GM19397 (cell line): ENCODE results near the gene RSPH3.
"Not testable (repeated sequence)": the region's sequence is repeated elsewhere in the genome, so short reads cannot be mapped to it uniquely, and the experiment has no call there.

Experiments used
- ATAC-seq: cut with Tn5 transposase; IDR thresholded peaks from one replicate; pipeline ENCODE4 v1.9.1; 2021; ENCODE audit warnings: mild to moderate bottlenecking, moderate library complexity; ENCODE audit not compliant: unreplicated experiment

Gene RSPH3

DNA sequence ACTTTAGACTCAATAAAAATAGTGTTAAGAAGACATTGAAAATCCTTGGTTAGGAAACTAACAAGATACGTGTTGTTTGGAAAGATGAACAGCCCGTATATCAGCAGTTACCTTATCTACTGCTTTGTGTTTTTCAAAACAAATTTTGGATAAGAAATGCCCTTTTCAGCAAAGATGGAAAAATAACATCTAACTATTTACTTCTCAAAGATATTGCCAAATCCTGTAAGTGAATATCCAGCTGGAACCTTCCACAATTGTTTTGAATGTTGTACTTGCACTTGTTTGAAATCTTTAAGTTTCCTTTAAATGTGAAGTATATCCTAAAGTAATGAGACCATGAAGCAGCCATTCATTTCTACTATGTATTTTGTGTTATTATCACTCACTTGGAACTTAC, 30.2 kb upstream of the RSPH3 start:
- ATAC-seq, result no peak

DNA sequence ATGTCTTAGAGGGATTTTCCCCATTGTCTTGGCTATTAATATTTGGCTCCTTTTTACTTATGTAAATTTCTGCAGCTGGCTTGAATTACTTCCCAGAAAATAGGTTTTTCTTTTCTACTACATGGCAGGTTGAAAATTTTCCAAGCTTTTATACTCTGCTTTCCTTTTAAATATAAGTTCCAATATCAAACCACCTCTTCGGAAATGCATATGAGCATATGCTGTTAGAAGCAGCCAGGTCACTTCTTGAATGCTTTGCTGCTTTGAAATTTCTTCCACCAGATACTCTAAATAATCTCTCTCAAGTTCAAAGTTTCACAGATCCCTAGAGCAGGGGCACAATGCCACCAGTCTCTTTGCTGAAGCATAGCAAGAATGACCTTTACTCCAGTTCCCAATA, 25.2 kb upstream of the RSPH3 start:
- not testable (repeated sequence) for ATAC-seq

DNA sequence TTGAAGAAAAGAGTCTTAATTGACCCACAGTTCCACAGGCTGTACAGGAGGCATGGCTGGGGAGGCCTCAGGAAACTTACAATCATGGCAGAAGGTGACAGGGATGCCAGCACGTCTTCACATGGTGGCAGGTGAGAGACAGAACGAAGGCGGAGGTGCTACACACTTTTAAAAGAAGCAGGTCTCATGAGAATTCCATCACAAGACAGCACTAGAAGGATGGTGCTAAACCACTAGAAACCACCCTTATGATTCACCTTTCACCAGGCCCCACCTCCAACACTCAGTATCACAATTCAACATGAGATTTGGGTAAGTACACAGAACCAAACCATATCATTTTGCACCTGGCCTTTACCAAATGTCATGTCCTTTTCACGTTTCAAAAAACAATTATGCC, 23.9 kb upstream of the RSPH3 start:
- ATAC-seq, result no peak

DNA sequence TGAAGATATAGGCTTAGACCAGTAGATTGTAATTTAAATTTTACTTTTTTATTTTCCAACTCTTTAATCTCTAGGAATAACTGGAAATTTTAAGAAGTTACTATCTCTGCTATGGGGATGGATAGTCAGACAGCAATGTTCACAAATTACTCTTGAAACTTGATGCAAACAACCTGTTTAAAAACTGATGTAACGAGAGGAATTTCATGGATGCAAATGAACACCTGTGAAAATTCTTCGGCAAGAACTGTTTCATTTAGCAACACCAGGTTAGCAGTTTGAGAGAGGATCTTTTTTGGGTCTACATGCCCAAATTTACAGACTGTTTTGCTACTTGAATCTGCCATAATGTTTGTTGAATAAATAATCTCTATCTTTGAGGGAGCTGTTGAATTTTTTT, 20.0 kb upstream of the RSPH3 start:
- no peak for ATAC-seq

DNA sequence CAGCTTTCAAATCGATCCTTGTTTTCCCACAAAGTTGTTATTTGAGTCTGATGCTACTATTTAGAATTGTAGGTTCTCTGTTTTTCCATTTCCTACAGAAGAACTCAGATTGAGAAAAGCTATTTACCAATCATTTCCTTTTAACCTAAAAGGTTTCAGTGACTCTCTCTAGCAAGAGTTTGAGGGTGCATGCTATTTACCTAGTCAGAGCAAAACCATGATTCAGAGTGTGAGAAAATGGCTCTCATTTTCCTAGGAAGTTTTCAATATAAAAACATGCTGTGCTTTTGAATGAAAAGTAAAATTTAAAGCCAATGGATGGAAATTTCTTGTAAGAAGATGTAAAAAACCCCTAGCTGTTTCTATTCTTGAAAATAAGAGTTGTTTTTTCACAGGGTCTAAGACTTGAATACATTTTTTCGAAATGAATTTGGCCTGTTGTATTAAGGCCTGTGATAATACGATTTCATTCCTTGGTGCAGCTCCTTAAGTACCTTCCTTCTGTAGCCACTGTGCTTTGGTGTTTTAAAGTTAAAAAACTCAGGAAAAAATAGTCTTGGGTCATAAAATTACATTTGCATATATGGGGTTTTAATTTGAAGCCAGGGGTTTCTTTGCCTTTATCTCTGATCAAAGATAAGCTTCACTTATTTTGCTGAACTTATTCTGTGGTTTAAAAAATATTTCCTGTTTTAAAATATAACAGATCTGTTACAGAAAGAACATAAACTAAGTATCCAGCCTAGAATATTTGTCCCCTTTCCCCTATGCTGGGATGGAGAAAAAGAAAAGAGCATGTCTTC, 18.0 kb upstream of the RSPH3 start:
- ATAC-seq, result no peak

DNA sequence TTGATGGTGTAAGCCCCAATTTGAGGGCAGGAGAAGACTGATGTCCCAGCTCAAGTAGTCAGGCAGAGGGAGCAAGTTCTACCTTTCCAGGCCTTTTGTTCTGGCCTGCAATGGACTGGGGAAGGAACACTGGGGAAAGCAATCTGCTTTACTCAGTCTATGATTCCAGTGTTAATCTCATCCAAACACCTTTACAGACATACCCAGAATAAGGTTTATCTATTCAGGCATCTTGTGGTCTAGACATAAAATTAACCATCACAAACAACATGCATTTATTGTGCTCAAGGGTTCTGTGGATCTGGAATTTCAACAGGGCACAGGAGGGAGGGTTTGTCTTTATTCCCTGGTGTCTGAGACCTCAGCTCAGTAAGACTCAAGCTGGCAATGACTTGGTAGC, 14.4 kb upstream of the RSPH3 start:
- no peak for ATAC-seq

DNA sequence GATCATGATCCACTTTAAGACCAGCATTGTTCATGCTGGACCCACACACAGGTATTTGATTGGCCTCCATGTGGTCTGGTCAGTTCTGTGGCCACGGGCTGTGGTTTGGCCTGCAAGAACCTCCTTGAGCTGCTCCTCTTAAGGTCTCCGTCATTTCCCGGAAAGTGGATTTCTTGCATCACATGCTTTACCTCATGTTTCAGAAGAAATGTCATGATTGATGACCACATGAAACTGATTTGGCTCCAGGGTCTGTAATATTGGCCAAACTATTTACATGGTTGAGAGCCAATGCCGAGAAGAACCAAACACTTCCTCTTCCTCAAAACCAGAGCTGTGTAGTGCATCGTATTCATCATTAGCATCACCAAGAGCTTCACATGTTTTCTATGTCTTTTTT, 13.2 kb upstream of the RSPH3 start:
- no peak for ATAC-seq

DNA sequence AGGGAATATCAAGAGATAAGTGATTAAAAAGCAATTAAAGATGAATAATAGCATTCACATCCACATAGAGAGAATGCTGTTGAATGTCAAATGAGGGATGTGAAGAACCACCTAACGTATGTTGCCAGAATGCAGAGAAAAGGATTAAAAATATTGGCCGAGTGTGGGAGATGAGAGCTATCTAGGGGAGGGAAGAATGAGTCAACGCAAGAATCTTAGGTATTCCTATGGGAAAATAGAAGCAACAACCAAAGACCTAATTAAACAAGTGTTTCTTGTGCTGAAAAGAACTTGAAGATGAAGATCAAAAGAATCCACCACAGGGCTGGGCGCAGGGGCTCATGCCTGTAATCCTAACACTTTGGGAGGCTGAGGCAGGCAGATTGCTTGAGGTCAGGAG, 12.2 kb upstream of the RSPH3 start:
- ATAC-seq, result no peak

DNA sequence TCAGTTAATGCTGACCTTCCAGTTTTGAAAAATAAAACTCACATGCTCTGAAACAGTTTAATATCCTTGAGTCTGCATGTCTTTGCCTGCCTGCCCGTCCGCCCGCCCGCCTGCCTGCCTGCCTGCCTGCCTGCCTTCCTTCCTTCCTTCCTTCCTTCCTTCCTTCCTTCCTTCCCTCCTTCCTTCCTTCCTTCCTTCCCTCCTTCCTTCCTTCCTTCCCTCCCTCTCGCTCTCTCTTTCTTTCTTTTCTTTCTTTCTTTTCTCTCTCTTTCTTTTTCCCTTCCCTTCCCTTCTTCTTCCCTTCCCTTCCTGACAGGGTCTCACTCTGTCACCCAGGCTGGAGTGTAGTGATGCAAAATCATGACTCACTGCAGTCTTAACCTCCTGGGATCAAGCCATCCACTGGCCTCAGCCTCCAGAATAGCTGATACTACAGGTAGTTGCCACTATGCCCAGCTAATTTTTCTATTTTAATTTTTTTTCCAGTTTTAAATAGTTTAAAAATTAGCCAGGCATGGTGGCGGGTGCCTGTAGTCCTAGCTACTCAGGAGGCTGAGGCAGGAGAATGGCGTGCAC, 10.1 kb upstream of the RSPH3 start:
- not testable (repeated sequence) for ATAC-seq

DNA sequence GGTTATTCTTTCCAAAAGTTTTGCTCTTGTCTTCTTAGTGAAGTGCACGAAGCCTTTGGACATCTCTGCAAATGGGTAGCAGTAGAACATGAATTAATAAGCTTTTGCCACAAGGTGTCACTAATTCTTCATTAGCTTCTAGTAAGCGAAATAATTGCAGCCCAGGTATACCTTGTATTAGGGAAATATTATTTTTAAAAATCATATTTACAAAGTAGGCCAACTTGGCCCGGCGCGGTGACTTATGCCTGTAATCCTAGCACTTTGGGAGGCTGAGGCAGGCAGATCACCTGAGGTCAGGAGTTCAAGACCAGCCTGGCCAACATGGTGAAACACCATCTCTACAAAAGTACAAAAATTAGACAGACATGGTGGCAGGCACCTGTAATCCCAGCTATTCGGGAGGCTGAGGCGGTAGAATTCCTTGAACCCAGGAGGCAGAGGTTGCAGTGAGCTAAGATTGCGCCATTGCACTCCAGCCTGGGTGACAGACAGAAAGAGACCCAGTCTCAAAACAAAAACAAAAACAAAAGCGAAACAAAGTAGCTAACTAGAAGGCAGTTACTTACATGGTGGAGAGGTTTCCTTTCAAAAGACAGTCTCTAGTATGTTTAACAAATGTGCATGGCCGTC, 8.8 kb upstream of the RSPH3 start:
- ATAC-seq, result no peak

DNA sequence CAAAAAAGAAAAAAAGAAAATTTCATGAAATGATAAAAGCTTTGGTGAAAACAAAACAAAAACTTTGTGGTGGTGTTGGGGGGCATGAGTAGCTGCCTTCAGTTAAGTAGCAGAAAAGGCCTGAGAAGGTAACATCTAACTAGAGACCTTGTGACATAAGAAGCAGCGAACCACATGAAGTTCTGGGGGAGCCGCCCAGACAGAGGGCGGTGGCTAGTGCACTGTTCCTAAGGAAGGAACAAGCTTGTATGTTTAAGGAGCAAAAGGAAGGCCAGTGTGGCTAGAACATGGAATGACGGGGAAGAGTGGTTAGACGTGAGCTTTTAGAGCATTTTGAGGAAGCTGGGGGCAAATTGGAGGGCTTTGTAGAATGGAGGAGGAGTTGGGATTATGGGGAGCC, 7.5 kb upstream of the RSPH3 start:
- no peak for ATAC-seq

DNA sequence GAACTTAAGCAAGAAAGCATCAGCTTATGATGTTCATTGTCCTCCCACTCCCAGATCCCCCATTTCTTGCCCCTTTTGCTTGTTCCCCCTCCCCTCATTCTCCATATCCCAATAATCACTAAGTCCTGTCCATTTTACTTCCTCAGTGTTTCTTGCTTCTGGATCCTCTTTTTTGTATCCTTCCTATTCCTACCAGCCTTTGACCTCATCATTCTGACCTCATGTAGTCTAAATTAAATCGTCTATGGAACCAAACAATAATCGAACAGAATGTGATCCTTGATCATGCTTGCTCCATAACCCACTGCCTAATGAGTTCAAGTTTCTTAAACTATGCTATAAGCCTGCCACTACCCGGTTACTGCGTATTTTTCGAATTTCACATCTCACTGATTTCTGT, 5.4 kb upstream of the RSPH3 start:
- ATAC-seq, result no peak

DNA sequence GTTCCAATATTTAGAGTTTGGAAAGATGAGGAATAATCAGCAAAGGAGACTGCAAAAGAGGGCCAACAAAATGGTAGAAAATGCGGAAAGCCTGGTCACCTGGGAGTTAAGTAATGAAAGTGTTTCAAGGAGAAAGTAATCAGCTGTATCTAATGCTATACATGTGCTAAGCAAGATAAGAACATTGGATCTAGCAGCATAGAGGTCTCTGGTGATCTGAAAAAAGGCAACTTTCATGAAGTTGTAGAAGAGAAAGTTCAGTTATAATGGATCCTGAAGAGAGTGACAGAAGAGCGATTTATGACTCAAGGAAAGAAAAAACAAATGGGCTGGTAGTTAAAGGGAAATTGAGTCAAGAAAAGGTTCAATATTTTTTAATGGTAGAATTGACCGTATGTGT, 4.6 kb upstream of the RSPH3 start:
- ATAC-seq, result no peak

DNA sequence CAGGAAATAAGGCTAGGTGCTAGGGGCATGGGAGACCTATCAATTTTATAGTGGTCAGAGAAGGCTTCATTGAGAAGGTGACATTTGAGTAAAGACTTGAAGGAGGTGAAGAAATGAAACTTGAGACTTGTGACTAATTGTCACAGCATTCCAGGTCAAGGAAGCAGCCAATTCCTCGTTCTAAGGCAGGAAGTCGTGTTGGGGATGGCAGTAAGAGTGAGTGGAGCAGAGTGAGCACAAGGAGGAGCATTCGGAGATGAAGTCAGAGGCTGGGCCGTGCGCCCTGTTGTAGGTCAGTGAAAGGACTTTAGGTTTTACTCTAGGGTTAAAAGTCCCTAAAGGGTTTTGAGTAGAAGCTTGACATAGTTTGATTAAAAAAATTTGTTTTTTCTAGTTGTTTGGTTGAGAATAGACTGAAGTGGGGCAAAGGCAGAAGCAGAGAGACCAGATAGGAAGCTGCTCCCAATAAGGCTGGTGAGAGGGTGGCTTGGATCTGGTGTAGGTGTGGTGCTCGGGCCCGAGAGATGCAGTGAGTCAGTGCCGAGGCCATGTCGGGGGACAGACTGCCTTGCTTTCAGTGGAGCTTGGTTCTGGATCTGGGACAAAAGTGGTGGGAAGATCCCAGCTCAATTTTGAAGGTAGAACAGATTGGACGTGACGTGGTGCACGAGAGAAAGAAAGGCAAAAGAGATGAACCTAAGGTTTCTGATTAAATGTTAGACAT, 2.6 kb upstream of the RSPH3 start:
- no peak for ATAC-seq

DNA sequence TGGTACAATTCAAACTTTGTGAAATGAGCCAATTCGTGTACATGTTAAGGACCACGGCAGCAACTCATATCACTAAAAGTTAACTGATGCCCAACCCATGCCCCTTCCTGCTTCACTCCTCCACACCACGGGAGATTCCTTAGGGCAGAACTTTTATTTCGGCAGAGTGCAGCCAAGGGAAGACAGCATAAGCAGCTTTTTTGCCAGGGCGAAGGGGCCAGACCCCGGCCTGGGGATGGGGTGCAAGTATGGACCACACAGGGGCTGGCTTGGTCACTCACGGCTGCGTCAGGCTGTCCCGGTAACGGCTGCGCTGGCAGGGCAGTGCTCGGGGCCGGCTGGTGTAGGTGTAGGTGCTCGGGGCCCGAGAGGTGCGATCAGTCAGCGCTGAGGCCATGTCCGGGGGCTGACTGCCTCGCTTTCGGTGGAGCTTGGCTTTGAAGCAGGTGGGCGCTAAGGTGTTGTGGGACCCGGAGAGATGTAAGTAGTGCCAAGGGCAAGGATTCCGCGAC, 792 bp downstream of the RSPH3 start:
- ATAC-seq, result peak; percentile 29

DNA sequence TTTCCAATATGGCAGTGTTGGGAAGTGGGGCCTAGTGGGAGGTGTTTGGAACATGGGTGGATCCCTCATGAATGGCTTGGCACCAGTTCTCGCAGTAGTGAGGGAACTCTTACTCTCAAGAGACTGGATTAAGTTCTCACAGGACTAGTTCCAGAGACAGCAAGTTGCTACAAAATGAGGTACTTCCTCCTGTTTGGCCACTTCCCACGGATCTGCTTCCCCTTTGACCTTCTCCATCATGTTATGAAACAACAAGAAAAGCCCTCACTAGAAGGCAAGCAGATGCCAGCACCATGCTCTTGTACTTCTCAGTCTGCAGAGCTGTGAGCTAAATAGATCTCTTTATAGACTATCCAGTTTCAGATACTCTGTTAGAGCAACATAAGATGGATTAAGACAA, 3.1 kb downstream of the RSPH3 start:
- no peak for ATAC-seq

DNA sequence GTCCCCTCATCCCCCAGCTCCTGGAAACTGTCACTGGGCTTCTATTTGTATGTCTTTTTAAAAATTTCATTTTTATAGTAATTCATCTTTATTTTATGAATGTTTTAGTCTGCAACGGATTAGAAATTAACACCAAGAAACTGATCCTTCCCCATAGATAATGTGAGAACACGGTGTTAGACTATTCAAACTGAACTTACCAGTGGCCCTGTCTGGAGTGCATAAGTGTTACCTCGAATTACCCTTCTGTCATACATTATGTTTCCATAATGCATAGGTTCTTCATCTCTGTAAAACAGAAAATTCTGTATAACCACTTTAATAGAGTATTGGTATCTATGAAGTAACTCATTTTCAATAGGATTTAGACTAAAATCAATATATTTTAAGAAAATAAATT, 6.4 kb downstream of the RSPH3 start:
- ATAC-seq, result no peak

DNA sequence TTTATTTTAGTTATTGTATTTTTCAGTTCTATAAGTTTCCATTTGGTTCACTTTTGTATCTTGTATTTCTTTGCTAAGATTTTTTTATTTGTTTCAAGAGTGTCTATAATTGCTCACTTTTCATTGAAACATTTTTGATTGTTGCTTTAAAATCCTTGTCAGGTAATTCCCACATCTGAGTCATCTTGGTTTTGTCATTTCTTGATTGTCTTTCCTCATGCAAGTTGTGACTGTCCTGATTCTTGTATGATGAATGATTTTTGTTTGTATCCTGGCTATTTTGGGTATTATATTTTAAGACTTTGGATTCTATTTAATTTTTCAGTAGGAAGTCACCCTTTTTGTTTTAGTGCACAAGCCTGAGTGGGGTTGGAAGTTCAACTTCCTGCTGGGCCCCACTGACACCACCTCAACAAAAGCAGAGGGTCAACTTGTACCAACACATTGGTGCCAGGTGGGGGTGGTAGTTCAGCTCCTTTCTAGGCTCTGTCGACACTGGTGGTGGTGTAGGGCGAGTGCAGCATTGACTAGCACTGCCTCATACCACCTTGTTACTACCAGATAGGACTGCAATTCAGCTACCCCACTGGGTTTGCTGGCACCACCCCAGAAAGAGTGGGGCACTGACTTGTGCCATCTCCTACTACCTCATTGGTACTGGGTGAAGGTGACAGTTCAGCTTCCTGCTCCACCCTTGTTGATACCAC, 8.8 kb downstream of the RSPH3 start:
- no peak for ATAC-seq

DNA sequence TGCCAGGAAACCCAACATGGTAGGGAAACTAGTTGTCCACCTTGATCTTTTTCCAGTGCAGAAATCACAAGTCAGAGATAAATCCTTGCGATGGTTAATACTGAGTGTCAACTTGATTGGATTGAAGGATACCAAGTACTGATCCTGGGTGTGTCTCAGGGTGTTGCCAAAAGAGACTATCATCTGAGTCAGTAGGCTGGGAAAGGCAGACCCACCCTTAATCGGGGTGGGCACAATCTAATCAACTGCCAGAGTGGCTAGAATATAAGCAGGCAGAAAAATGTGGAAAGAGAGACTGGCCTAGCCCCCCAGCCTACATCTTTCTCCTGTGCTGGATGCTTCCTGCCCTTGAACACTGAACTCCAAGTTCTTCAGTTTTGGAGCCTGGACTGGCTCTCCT, 10.3 kb downstream of the RSPH3 start:
- ATAC-seq, result not testable (repeated sequence)

DNA sequence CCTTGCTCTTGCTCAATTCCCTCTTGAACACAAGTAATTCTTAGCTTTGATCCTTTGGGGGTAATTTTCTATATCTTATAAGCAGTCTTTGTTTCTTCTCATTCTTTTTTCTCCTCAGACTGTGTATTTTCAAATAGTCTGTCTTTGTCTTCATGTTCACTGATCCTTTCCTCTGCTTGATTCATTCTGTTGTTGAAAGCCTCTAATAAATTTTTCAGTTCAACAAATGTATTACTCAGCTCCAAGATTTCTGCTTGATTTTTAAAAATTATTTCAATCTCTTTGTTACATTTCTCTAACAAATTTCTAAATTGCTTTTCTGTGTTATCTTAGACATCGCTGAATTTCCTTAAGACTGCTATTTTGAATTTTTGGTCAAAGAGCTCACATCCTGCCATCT, 11.5 kb downstream of the RSPH3 start:
- ATAC-seq, result no peak

DNA sequence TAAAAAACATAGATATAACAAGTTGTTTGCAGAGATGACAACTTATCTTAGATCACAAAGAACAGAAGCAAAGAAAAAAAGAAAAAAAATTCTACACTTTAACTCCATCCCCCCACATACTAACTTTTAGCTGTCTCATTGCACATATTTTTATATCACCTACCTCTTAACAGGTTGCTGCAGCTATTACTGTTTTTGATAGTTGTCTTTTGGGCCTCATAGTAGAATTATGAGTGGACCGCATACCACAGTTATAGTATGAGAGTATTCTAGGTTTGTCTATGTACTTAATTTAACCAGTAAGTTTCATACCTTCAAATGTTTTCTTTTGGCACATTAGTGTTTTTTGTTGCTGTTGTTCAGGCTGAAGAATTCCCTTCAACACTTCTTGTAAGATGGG, 12.3 kb downstream of the RSPH3 start:
- no peak for ATAC-seq
